NCI-H2107 treated with DMSO at 0.1 percent for 48 hours (cell line): ENCODE results near the gene SCAMP1.

ENCODE experiments used
- DNase-seq: peaks from one replicate; lab custom pipeline; 2025; ENCODE audit not compliant: unreplicated experiment; lab: John Stamatoyannopoulos, UW

SCAMP1 gene

GRCh38 chr5:78492224-78492623 is 131.8 kb downstream of the SCAMP1 start:
- DNase-seq, result no peak

- DNase-seq, result no peak
These were observed 132.2 kb downstream of the SCAMP1 start for GRCh38 chr5:78492650-78493049.

DNA sequence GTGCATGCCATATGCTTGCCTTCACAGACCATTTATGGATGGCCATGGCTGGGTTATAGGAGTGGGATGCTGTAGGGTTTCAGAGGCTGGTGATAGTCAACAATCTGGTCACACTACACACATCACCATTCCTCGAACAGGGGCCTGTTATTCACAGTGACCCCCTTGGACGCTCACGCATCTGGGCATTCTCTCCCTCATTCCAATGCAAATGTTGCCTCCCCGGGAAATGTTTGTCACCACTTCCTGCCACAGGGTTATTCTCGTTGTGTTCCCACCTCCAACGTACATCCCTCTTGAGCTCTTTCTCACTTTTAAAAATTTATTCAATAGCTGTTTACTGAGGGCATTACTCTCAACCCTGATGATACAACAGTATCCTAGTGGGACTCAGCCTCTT is 135.4 kb downstream of the SCAMP1 start:
- no peak for DNase-seq

- DNase-seq, result no peak
These were observed 136.0 kb downstream of the SCAMP1 start for GRCh38 chr5:78496373-78496772.

- DNase-seq, result no peak
These were observed 137.4 kb downstream of the SCAMP1 start for GRCh38 chr5:78497573-78498533.

GRCh38 chr5:78499485-78499884 is 139.1 kb downstream of the SCAMP1 start:
- DNase-seq, result no peak

DNA sequence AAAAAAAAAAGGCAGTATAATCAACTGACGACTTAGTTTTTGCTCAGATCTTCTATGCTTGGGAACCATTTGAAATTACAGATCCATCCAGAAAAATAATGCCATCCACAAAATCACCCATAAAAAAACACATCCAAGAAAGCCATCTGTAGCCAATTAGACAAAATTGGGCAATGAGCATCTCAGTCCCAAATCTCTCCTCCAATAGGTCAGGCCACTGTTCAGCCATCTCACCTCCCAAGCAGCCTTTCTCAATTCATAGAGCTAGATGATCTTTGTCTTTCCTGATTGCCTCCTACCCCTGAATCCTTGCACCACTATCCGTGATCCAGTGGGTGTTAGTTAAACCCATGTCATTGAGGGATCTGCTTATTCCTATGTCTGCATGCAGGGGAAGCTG is 139.6 kb downstream of the SCAMP1 start:
- no peak for DNase-seq

DNA sequence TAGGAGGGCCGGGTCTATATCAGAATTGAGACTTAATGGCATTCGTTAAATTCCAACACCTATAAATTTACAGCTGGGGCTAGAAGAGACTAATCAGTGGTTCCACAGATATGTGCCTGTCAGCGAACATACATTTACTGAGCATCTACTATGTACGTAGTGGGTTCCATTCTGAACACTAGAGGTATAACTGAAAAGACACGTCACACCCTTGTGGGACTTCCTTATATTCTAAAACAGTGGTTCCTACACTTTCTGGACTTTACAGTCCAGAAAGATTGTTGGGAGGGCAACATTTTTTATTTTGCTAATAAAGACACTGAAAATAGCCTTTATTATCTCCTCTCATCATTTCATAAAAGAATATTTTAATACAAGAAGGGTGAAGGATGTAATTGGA is 140.5 kb downstream of the SCAMP1 start:
- no peak for DNase-seq

- DNase-seq, result no peak
These were observed 141.3 kb downstream of the SCAMP1 start for GRCh38 chr5:78501411-78502352.

- no peak for DNase-seq
These were observed 143.7 kb downstream of the SCAMP1 start for GRCh38 chr5:78503958-78504653.

DNA sequence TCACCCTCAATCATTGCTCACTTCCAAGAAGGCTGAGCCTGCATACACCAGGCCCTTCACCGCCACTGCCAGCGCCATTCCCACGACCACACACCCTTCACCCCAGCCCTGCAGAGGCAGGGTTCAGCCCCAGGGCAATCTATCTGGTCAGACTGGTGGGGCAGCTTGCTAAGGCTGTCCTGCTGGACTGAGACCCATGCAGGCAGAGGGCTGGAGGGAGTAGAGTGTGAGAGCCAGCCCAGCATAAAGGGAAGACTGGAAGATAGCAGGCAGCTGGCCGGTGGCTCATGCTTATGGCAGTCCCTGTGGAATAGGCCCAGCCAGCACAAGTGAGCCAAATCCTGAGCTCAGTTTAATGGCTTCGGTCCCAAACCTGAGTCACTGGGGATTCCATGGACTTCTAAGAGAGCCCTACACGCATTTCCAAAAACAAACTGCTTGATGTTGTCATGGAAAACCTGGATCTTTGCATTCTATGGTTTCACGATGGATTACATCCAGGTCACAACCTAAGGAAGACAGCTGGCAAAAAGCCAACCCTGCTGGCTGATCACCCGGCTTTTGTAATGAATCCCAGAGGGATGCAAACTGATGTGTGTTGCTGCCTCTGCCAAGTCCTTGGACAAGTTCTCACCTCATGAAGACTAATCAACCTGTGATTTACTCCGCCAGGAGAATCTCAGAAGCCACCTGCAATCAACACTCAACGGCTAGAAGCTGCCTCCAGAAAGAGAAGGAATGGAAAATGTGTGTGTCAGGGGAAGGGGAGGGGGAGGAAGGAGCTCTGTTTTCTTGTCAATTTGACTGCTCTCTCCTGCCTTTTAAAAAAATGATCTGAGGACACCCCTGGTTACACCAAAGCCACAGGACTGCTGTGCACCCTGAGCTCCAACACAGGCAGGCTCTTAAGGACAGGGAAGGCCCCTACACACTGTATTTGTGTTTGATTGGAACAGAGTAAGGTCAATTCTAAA is 144.6 kb downstream of the SCAMP1 start:
- peak; percentile 31 for DNase-seq

DNA sequence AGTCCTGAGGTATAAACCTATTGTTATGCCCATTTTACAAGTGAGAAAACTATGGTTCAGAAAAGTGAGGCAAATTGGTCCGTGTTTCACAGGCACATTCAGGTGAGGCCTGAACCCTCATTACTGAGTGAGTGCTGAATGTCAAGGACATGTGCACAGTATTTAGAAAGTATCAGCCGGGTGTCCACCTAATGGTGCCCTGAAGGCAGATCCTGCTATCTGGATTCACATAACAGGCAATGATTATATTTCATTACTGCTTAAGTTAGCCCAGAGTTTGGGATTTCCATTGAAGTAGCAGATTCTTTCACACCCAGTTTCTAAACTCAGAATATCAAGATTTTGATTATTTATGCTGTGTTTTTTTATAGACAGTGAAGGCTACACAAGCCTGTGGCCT is 145.4 kb downstream of the SCAMP1 start:
- DNase-seq, result no peak

DNA sequence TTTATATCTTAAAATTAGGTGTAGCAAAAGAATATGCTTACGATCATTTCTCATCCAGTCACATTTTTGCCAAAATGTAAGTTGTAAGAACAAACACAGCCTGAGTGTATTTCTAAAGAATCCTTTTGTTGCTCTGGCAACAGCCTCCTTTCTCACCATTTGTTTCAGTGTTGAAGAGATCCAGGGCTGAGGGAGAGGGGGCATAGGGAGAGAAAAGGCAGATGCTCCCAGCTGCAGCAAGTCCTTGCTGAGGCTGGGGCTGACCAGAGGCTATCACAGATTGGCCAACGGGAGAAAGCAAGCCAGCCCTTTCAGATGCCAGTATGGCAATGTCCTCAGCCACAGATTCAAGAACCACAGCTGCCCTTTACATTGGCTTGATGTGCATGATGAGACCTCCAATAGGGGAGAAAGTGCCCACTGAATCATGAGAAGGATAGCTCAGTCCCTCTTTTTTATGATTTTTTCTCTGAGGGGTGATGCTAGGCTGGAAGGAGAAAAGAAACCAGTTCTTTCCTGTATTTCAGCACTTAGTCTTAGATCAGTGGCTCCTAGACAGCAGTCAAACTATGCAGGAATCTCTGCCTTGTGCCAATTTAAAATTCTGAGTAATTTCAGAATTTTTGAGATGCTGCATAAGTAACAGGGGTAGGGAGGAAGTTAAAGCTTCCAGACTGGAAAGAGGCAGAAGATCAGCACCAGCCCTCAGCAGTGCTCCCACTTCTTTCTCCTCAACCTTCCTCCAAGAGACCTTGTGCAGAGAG is 146.0 kb downstream of the SCAMP1 start:
- DNase-seq, result no peak

DNA sequence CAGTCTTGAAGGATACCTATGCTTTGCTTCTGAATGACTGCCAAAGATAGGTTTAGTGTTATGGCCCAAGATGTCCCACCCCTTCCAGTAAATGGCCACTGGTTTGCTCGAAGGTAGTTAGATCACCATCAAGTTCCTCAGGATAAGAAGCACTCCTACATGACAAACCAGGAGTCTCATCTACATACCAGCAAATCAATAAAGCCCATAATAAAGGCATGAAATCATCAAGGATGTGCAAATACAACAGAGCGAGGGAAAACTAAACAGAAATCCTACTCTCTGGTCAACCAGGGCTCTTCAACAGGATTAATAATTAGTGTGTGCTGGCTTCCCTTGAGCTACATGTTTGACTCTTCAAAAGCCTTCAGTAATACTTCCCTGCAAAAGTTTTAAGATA is 147.1 kb downstream of the SCAMP1 start:
- DNase-seq, result no peak

DNA sequence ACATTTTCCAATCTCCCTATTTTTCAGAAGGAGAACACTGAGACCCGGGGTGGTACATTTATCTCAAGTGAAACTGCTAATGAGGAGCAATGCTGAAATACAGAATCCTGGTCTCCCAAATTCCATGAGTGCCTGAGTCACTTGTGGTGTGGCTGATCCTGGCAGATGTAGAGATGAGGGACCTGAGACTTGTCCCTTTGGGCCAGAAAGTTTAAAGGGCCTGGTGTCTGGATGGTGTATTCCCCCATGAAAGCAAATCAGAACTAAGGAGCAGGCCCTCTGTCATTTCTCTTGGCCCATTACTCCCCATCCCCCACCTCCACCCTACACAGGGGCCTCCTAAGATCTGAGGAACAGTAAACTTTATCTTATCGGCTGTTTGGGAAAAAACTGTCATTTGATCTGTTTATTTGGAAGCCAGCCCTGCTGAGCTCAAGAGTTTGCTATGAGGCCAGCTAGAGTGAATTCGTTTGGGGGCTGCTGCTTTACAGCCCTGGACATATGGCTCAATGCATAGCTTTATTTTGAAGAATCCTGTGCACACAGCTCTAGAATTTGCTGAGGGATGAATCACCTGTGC is 147.9 kb downstream of the SCAMP1 start:
- DNase-seq, result no peak

DNA sequence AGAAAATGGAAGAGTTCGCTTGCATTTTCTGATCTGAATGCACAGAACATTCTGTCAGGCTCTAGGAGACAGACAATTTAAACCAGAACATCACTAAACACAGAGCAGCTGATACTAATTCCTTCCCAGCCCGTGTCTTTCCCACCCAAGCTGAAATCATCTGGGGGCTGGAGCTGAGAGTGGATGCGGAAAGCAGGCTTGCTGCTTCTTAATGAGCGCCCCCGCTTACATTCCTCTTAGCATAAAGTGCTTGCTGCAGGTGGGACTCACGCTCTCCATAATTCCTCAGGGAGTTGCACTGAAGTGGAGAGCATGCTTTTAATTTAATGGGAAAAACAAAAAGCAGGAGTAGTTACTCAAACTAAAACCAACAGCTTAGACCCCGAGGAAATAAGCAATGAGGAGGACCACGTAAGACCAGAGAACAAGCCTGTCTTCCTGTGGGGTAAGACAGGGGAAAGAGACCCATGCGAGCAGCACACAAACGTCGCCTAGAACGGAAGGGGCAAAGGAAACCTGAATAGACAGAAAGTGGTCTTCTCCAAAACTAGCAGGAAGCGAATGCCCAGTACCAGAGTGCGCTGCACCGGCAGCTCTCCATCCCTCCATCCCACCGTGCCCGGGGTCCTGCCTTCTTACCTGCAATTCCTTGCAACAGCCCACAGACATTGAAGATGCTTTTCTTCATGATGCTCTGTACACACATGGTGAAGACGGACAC is 148.9 kb downstream of the SCAMP1 start:
- no peak for DNase-seq

DNA sequence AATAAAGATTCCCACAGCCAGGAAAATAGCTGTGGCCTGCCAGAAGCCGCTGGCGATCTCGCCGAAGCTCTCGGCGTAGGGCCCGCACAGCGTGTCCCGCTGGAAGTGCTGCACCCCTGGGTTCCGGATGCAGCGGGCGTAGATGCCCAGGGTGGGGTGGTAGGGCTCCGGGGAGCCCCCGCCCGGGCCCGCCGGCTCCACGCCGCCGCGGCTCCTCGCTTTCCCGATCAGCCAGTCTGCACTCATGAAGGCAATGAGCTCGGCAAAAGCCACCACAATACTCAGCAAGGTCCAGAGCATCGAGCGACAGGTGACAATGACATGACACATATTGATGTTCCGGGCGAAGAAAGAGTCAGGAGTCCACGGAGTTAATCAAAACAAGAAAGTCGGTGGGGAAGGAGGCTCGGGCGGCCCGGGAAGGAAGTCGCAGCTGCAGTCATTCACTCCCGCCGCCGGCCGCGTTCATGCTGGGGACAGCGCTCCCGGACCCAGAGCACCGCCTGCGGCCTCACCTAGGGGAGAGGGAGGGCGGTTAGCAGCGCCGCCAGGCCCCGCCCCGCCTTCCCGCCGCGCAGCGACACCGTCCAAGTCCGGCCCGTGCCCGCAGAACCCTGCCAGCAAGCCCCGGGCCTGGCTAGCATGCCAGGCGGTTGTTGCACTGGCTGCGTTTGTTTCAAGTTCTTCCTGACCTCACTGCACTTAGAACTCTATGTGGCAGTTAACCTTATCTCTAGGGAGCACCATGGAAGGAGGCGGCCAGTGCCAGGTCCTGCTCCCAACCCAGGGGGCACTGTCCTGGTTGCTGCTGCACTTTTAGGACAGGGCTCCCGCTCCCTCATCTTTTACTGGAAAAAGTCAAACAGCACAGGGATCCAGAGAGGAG is 149.7 kb downstream of the SCAMP1 start:
- no peak for DNase-seq
